Epithelial cell of proximal tubule (primary cell): ENCODE results near the gene PTEN. TPM values are rescaled to one million over a fixed set of nuclear protein-coding genes. Genes with fewer than 3 reads are reported as not detected.

Experiments
- DNase-seq: peaks from one replicate; pipeline ENCODE4 v3.0.0-alpha.2; 2011; ENCODE audit warnings: low read depth
- H3K4me3 ChIP-seq: 2 replicates; pipeline ENCODE4 v1.5.1; 2011; ENCODE audit warnings: low read depth, mild to moderate bottlenecking, low read length
- CTCF ChIP-seq: conservative IDR thresholded peaks from 2 replicates; pipeline ENCODE4 v1.5.1; 2012; ENCODE audit warnings: low read depth, mild to moderate bottlenecking, low read length
- total RNA-seq: library from RNA; depleted of rRNA; stranded (reverse); fragments of >200 nt; gene quantifications from 2 replicates; pipeline ENCODE4 v1.2.3, GENCODE V29; 2015

Gene PTEN
- total RNA-seq, 1 donor from 2014 or later: 33.4 TPM

- H3K4me3 ChIP-seq: no peak overlapping the region
- no peak for TF ChIP-seq CTCF
- no peak for DNase-seq
Measured at GRCh38 chr10:87940210-87940609, 76.8 kb downstream of the PTEN start.

- no peak for DNase-seq
- TF ChIP-seq CTCF: no peak
- no peak overlapping the region for H3K4me3 ChIP-seq
Measured at GRCh38 chr10:87942884-87943527, 79.6 kb downstream of the PTEN start.

- no peak for DNase-seq
- TF ChIP-seq CTCF: no peak
- no peak overlapping the region for H3K4me3 ChIP-seq
Measured at GRCh38 chr10:87945984-87946383, 82.6 kb downstream of the PTEN start.

- TF ChIP-seq CTCF: no peak
- no peak overlapping the region for H3K4me3 ChIP-seq
- no peak for DNase-seq
Measured at GRCh38 chr10:87952612-87953011, 89.2 kb downstream of the PTEN start.

GRCh38 chr10:87956055-87956454, 92.6 kb downstream of the PTEN start:
- no peak for TF ChIP-seq CTCF
- no peak overlapping the region for H3K4me3 ChIP-seq

GRCh38 chr10:87957702-87958101, 94.3 kb downstream of the PTEN start:
- H3K4me3 ChIP-seq: no peak overlapping the region
- DNase-seq: no peak
- TF ChIP-seq CTCF: no peak

More at GRCh38 chr10:87956055-87956454, 92.6 kb downstream of the PTEN start:
- no peak for DNase-seq

- H3K4me3 ChIP-seq: no peak overlapping the region
- no peak for DNase-seq
- TF ChIP-seq CTCF: no peak
Measured at GRCh38 chr10:87960230-87960629, 96.8 kb downstream of the PTEN start.
